ENCODE data around the gene MC4R. TPM values are rescaled to one million over a fixed set of nuclear protein-coding genes. Genes with fewer than 3 reads are reported as not detected.

Gene MC4R
- polyA plus RNA-seq, 1 donor from 2014 or later, result 0.57 TPM

DNA sequence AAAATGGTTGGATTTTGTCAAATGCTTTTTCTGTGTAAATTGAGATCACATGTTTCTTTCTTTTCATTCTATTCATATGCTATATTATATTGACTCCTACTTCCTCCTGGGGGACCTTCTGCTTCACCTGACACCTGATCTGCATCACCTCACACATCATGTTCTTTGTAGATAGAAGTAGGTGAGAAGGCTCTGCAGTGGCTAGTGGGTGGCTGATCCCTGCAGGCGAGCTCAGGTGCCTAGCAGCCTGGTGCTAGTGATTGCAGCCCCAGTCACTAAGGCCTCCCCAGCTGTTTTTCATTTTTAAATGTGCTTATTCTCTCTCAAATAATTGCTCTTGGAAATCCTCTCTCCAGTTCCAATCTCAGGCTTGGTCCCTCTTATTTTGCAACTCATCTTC, 33.6 kb downstream of the MC4R start:
- H3K9me3 ChIP-seq (ENCODE audit: low read length), result no peaks in the 10 kb centered on the region
- no peak overlapping the region for H3K4me3 ChIP-seq (ENCODE audit: low read length)
- no peaks in the 10 kb centered on the region for H3K79me2 ChIP-seq (replicated peaks; ENCODE audit: insufficient read depth, low read length)
- H3K4me2 ChIP-seq (ENCODE audit: low read length), result no peak overlapping the region
- H3K9ac ChIP-seq (ENCODE audit: low read length), result no peak overlapping the region
- no peaks in the 10 kb centered on the region for H3K9me2 ChIP-seq (ENCODE audit: insufficient read depth, low read length)
- H3F3A ChIP-seq (ENCODE audit: insufficient read depth, low read length, poor library complexity, severe bottlenecking), result no peaks in the 10 kb centered on the region
- no peak for TF ChIP-seq TAF1 (IDR thresholded peaks at IDR 0.05; ENCODE audit: low read depth)
- no peak for TF ChIP-seq EZH2 (IDR thresholded peaks at IDR 0.05; ENCODE audit: borderline replicate concordance, insufficient read depth, low read length, poor library complexity, severe bottlenecking)
- TF ChIP-seq, protein P1, sequence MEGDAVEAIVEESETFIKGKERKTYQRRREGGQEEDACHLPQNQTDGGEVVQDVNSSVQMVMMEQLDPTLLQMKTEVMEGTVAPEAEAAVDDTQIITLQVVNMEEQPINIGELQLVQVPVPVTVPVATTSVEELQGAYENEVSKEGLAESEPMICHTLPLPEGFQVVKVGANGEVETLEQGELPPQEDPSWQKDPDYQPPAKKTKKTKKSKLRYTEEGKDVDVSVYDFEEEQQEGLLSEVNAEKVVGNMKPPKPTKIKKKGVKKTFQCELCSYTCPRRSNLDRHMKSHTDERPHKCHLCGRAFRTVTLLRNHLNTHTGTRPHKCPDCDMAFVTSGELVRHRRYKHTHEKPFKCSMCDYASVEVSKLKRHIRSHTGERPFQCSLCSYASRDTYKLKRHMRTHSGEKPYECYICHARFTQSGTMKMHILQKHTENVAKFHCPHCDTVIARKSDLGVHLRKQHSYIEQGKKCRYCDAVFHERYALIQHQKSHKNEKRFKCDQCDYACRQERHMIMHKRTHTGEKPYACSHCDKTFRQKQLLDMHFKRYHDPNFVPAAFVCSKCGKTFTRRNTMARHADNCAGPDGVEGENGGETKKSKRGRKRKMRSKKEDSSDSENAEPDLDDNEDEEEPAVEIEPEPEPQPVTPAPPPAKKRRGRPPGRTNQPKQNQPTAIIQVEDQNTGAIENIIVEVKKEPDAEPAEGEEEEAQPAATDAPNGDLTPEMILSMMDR (IDR thresholded peaks at IDR 0.05; ENCODE audit: poor library complexity, severe bottlenecking), result no peak
- TF ChIP-seq POLR2AphosphoS5 (IDR thresholded peaks at IDR 0.05), result no peak
- TF ChIP-seq RAD21 (conservative IDR thresholded peaks at IDR 0.05), result no peak
- TF ChIP-seq REST (IDR thresholded peaks at IDR 0.05; ENCODE audit: borderline replicate concordance), result no peak
- TF ChIP-seq EP300 (conservative IDR thresholded peaks at IDR 0.05; ENCODE audit: poor library complexity, severe bottlenecking), result no peak
- no peak for TF ChIP-seq SMC3 (conservative IDR thresholded peaks at IDR 0.05; ENCODE audit: poor library complexity)
- TF ChIP-seq MXI1 (conservative IDR thresholded peaks at IDR 0.05; ENCODE audit: poor library complexity, severe bottlenecking), result no peak
- H3K36me3 ChIP-seq (ENCODE audit: insufficient read depth, low read length), result no peaks in the 10 kb centered on the region
- H4K20me1 ChIP-seq (ENCODE audit: insufficient read depth), result no peaks in the 10 kb centered on the region
- H2AFZ ChIP-seq (ENCODE audit: low read depth, low read length), result no peak overlapping the region
- no peaks in the 10 kb centered on the region for H3K27me3 ChIP-seq (ENCODE audit: insufficient read depth, low read depth, low read length)
- no peak overlapping the region for H3K27ac ChIP-seq (ENCODE audit: low read length)

GRCh38 chr18:60331890-60332289, 40.7 kb downstream of the MC4R start:
- Histone ChIP-seq H3K27me3 (ENCODE audit: insufficient read depth, low read depth, low read length) (no peaks in the 10 kb centered on the region), H3K4me2 (ENCODE audit: low read length) (no peak overlapping the region), H2AFZ (ENCODE audit: low read depth, low read length) (no peak overlapping the region), H3K79me2 (replicated peaks; ENCODE audit: insufficient read depth, low read length) (no peaks in the 10 kb centered on the region), H3K36me3 (ENCODE audit: insufficient read depth, low read length) (no peaks in the 10 kb centered on the region), H3K27ac (ENCODE audit: low read length) (no peak overlapping the region), H3K4me3 (ENCODE audit: low read length) (no peak overlapping the region), H4K20me1 (ENCODE audit: insufficient read depth) (no peaks in the 10 kb centered on the region), H3F3A (ENCODE audit: insufficient read depth, low read length, poor library complexity, severe bottlenecking) (no peaks in the 10 kb centered on the region), H3K9me3 (ENCODE audit: low read length) (no peaks in the 10 kb centered on the region), H3K9ac (ENCODE audit: low read length) (no peak overlapping the region), H3K9me2 (ENCODE audit: insufficient read depth, low read length) (no peaks in the 10 kb centered on the region)
- no peak for TF ChIP-seq MXI1 (conservative IDR thresholded peaks at IDR 0.05; ENCODE audit: poor library complexity, severe bottlenecking)
- no peak for TF ChIP-seq EZH2 (IDR thresholded peaks at IDR 0.05; ENCODE audit: borderline replicate concordance, insufficient read depth, low read length, poor library complexity, severe bottlenecking)
- no peak for TF ChIP-seq POLR2AphosphoS5 (IDR thresholded peaks at IDR 0.05)
- TF ChIP-seq TAF1 (IDR thresholded peaks at IDR 0.05; ENCODE audit: low read depth), result no peak
- no peak for TF ChIP-seq EP300 (conservative IDR thresholded peaks at IDR 0.05; ENCODE audit: poor library complexity, severe bottlenecking)
- TF ChIP-seq, protein P1 (IDR thresholded peaks at IDR 0.05; ENCODE audit: poor library complexity, severe bottlenecking), result no peak
- TF ChIP-seq RAD21 (conservative IDR thresholded peaks at IDR 0.05), result no peak
- no peak for TF ChIP-seq REST (IDR thresholded peaks at IDR 0.05; ENCODE audit: borderline replicate concordance)

Measured in neural cell (in vitro differentiated cells).